Measurements from ENCODE around the gene PCNX4. TPM values are rescaled to one million over a fixed set of nuclear protein-coding genes. Genes with fewer than 3 reads are reported as not detected.

PCNX4 gene
- total RNA-seq, 1 donor, result 101 TPM

GRCh38 chr14:60206837-60207533 is 115.3 kb downstream of the PCNX4 start:
- no peaks in the 10 kb centered on the region for H3K27me3 ChIP-seq (ENCODE audit: insufficient read depth, low read length)
- no peak for TF ChIP-seq CTCF (IDR thresholded peaks at IDR 0.05; ENCODE audit: extremely low read depth, low read depth, low read length)
- no peak overlapping the region for H2AFZ ChIP-seq (ENCODE audit: low read length)
- no peaks in the 10 kb centered on the region for H3K4me1 ChIP-seq (ENCODE audit: insufficient read depth, low read length)
- no peaks in the 10 kb centered on the region for H3K79me2 ChIP-seq (ENCODE audit: insufficient read depth, low read length)
- DNase-seq (ENCODE audit: insufficient read length, low spot score, missing footprints), result no peak
- H3K4me2 ChIP-seq (ENCODE audit: insufficient read depth, low read length), result no peak overlapping the region
- no peak overlapping the region for H3K27ac ChIP-seq (ENCODE audit: low read depth, low read length)
- no peaks in the 10 kb centered on the region for H3K36me3 ChIP-seq (ENCODE audit: insufficient read depth, low read length)
- H3K4me3 ChIP-seq (ENCODE audit: insufficient read depth, low read length), result no peak overlapping the region
- no peaks in the 10 kb centered on the region for H3K9me3 ChIP-seq (ENCODE audit: low read depth, low read length)
- H4K20me1 ChIP-seq (ENCODE audit: insufficient read depth, low read length), result no peaks in the 10 kb centered on the region

- TF ChIP-seq CTCF (IDR thresholded peaks at IDR 0.05; ENCODE audit: extremely low read depth, low read depth, low read length), result no peak
- no peaks in the 10 kb centered on the region for H3K4me1 ChIP-seq (ENCODE audit: insufficient read depth, low read length)
- H3K27ac ChIP-seq (ENCODE audit: low read depth, low read length), result no peak overlapping the region
- no peaks in the 10 kb centered on the region for H3K36me3 ChIP-seq (ENCODE audit: insufficient read depth, low read length)
- H3K9me3 ChIP-seq (ENCODE audit: low read depth, low read length), result no peaks in the 10 kb centered on the region
- no peak overlapping the region for H3K4me3 ChIP-seq (ENCODE audit: insufficient read depth, low read length)
- no peak overlapping the region for H3K4me2 ChIP-seq (ENCODE audit: insufficient read depth, low read length)
- H3K79me2 ChIP-seq (ENCODE audit: insufficient read depth, low read length), result no peaks in the 10 kb centered on the region
- H2AFZ ChIP-seq (ENCODE audit: low read length), result no peak overlapping the region
- no peaks in the 10 kb centered on the region for H3K27me3 ChIP-seq (ENCODE audit: insufficient read depth, low read length)
- H4K20me1 ChIP-seq (ENCODE audit: insufficient read depth, low read length), result no peaks in the 10 kb centered on the region
- DNase-seq (ENCODE audit: insufficient read length, low spot score, missing footprints), result no peak
Measured at GRCh38 chr14:60210703-60211102, 119.0 kb downstream of the PCNX4 start.

DNA sequence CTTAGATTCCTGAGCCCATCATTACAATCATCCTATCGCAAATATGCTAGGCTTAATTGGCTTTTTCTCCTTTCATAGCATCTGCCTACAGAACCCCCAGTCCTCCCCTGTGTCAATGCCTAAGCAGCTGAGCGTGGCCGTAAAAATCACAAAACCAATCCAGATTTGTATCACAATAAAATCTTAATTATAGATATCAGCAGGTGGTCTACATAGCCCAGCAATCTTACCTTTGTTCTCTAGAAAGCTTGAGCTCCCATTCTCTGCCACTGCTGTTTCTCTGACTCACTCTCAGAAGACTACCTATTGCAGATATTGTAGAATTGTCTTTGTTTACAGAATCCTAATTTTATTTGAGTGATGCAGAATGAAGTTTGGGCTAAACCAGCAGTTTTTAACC is 119.4 kb downstream of the PCNX4 start:
- H3K27me3 ChIP-seq (ENCODE audit: insufficient read depth, low read length), result no peaks in the 10 kb centered on the region
- H3K4me3 ChIP-seq (ENCODE audit: insufficient read depth, low read length), result no peak overlapping the region
- H4K20me1 ChIP-seq (ENCODE audit: insufficient read depth, low read length), result no peaks in the 10 kb centered on the region
- no peaks in the 10 kb centered on the region for H3K36me3 ChIP-seq (ENCODE audit: insufficient read depth, low read length)
- no peak overlapping the region for H2AFZ ChIP-seq (ENCODE audit: low read length)
- H3K79me2 ChIP-seq (ENCODE audit: insufficient read depth, low read length), result no peaks in the 10 kb centered on the region
- no peak overlapping the region for H3K27ac ChIP-seq (ENCODE audit: low read depth, low read length)
- no peaks in the 10 kb centered on the region for H3K4me1 ChIP-seq (ENCODE audit: insufficient read depth, low read length)
- DNase-seq (ENCODE audit: insufficient read length, low spot score, missing footprints), result no peak
- H3K9me3 ChIP-seq (ENCODE audit: low read depth, low read length), result no peaks in the 10 kb centered on the region
- no peak overlapping the region for H3K4me2 ChIP-seq (ENCODE audit: insufficient read depth, low read length)
- no peak for TF ChIP-seq CTCF (IDR thresholded peaks at IDR 0.05; ENCODE audit: extremely low read depth, low read depth, low read length)

DNA sequence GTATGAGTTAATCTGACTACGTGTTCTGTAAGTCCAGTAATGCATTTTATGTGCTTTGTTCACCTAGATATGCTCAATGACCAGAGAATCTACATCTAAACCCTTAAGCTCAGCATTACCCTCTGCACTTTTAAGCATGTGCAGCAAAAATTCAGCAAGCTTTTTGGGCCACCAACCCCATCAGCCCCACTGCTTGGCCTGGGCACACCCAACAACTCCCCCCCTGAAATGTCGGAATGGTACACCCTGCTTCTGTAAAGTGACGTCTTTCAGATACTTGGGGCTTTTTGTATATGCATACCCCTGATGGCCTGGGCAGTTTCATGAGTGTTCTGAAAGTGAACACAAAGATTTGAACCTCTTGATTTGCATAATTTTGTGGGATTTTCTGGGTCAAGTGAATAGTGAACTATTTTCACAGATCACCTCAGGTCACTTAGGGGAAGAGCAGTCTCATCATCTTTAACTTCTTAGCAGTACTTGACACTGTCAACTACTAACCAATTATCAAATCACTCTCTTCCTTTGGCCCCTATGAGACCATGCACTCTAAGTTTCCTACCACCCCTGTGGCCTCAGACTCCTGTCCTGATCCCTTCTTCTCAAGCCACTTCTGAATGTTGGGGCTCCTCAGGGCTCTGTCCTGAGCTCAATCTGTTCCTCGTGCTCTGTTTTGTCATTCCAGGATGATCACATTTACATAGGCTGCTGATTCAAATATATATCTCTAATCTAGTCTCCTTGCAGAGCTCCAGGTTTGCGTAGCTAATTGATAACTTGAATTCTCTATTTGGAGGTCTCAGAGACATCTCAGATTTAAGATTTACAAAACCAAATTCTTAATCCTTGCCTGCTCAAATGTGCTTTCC is 121.0 kb downstream of the PCNX4 start:
- Histone ChIP-seq H3K27me3 (ENCODE audit: insufficient read depth, low read length) (no peaks in the 10 kb centered on the region), H3K4me3 (ENCODE audit: insufficient read depth, low read length) (no peak overlapping the region), H3K4me1 (ENCODE audit: insufficient read depth, low read length) (no peaks in the 10 kb centered on the region), H2AFZ (ENCODE audit: low read length) (no peak overlapping the region), H3K79me2 (ENCODE audit: insufficient read depth, low read length) (no peaks in the 10 kb centered on the region), H3K9me3 (ENCODE audit: low read depth, low read length) (no peaks in the 10 kb centered on the region), H3K36me3 (ENCODE audit: insufficient read depth, low read length) (no peaks in the 10 kb centered on the region), H3K27ac (ENCODE audit: low read depth, low read length) (no peak overlapping the region), H3K4me2 (ENCODE audit: insufficient read depth, low read length) (no peak overlapping the region), H4K20me1 (ENCODE audit: insufficient read depth, low read length) (no peaks in the 10 kb centered on the region)
- DNase-seq (ENCODE audit: insufficient read length, low spot score, missing footprints), result no peak
- TF ChIP-seq CTCF (IDR thresholded peaks at IDR 0.05; ENCODE audit: extremely low read depth, low read depth, low read length), result no peak

Measured in osteoblast (primary cell).